D721Med (cell line): ENCODE results near the gene SAP30L.

Experiments
- DNase-seq: peaks from one replicate; pipeline ENCODE4 v3.0.0; 2011; ENCODE audit warnings: low spot score; ENCODE audit not compliant: insufficient read length
- FAIRE-seq: peaks from 2 replicates; lab custom pipeline; 2011; peaks lifted over from hg19 to GRCh38; lab: Jason Lieb, UNC
- CTCF ChIP-seq: IDR thresholded peaks from 2 replicates; pipeline ENCODE4 v1.5.1; 2012; ENCODE audit warnings: mild to moderate bottlenecking, control low read depth; ENCODE audit not compliant: insufficient read depth; ENCODE audit errors: missing control alignments

The SAP30L gene

GRCh38 chr5:154402611-154403010 lies 43.2 kb upstream of the SAP30L start:
- no peak for FAIRE-seq
- no peak for DNase-seq
- no peak for TF ChIP-seq CTCF

DNA sequence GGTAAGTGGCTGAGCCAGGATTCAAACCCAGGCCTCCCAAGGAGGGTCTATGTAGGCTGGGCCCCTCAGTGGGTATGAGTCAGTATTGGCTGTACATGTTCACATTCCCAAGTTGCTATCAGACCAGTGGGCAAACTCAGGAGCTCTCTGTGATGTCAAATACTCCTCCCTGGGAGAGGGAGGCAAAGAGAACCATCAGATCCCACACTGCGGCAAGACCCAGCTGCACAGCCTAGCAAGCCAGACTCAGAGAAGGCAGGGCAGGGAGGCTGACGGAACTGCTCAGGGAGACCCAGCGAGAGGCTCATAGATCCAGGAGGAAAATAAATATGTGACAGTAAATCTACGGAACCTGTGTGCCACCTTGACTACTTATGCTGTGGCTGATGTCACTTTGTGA lies 42.6 kb upstream of the SAP30L start:
- FAIRE-seq (no peak), DNase-seq (no peak)
- TF ChIP-seq CTCF, result no peak

GRCh38 chr5:154403776-154404387 lies 41.9 kb upstream of the SAP30L start:
- TF ChIP-seq CTCF, result no peak
- no peak for FAIRE-seq
- no peak for DNase-seq

DNA sequence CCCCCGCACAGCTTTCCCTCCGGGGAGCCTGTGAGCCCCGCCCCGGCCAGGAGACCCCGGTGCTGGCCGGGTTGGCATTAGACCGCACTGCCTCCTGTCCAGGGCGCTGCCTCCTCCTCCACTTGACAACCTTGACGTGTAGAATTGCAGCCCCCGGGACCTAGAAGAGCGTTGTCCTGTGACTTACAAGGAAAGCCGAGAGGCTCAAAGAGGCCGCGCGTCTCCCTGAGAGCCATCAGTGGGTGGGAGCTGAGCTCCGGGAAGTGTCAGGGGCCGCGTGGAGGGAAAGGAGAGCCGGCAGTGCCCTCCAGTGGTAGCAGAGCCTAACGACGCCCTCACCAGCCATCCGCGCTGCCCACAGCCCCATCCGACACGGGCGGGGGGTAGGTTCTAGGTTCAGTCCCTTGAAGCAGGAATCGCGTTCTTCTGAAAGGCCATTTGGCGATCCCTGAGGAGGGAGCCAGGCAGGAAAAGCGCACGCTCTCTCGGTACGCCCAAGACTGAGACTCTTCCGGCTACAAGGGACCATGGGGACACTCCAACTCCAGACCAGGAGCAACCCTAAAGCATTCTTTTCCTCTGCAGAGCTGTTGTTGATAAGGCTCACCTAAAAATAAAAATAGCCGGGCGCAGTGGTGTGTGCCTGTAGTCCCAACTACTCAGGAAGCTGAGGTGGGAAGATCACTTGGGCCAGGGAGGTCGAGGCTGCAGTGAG lies 40.6 kb upstream of the SAP30L start:
- FAIRE-seq (no peak), DNase-seq (peak; percentile 91)
- peak; percentile 90 for TF ChIP-seq CTCF

- TF ChIP-seq CTCF, result no peak
- FAIRE-seq (no peak), DNase-seq (no peak)
Measured at GRCh38 chr5:154406231-154406630, 39.6 kb upstream of the SAP30L start.

DNA sequence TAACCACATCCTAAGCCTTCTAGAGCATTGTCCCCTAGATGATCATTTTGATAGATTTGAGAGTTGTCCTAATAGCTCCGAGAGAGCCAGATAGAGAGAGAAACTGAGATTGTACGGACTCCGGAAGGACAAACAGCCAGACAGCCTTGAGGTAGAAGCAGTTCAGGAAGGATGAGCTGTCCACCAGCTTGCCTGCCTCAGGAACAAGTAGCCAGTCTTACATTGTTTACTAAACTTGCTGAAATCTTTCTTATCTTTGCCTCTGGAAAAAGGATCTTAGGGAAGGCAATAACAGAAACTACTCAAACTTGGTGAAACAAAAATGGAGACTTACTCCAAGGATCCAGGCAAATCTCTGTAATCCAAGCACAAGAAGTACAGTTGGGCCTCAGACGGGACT lies 39.0 kb upstream of the SAP30L start:
- TF ChIP-seq CTCF, result no peak
- DNase-seq, result no peak
- no peak for FAIRE-seq

DNA sequence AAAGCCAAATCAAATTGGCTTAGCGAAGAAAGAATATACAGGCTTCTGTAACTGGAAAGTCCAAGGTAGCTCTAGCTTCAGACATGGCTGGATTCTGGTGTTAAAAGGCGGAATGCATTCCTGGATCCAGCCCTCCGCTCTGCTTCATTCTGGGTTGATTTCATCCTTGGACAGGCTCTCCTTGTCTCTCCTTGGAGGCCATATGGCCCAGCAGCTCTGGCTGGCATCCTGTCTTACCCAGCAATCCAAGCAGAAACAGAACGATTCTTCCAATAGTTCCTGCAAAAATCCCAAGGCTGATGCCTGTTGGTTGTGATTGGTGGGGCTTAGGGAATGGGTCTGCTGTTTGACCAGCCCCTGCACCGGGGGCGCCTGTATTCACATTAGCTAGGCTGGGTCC lies 37.0 kb upstream of the SAP30L start:
- FAIRE-seq, result no peak

More for the DNA sequence above, 37.0 kb upstream of the SAP30L start:
- TF ChIP-seq CTCF, result no peak
- DNase-seq, result no peak
